GM18517 (cell line): ENCODE data around the gene ZNFX1.
"Not testable (repeated sequence)": the region's sequence is repeated elsewhere in the genome, so short reads cannot be mapped to it uniquely, and the experiment has no call there.

ENCODE experiments used
- ATAC-seq: cut with Tn5 transposase; IDR thresholded peaks from one replicate; pipeline ENCODE4 v1.9.1; 2021; ENCODE audit warnings: mild to moderate bottlenecking, moderate library complexity; ENCODE audit not compliant: unreplicated experiment

ZNFX1 gene

DNA sequence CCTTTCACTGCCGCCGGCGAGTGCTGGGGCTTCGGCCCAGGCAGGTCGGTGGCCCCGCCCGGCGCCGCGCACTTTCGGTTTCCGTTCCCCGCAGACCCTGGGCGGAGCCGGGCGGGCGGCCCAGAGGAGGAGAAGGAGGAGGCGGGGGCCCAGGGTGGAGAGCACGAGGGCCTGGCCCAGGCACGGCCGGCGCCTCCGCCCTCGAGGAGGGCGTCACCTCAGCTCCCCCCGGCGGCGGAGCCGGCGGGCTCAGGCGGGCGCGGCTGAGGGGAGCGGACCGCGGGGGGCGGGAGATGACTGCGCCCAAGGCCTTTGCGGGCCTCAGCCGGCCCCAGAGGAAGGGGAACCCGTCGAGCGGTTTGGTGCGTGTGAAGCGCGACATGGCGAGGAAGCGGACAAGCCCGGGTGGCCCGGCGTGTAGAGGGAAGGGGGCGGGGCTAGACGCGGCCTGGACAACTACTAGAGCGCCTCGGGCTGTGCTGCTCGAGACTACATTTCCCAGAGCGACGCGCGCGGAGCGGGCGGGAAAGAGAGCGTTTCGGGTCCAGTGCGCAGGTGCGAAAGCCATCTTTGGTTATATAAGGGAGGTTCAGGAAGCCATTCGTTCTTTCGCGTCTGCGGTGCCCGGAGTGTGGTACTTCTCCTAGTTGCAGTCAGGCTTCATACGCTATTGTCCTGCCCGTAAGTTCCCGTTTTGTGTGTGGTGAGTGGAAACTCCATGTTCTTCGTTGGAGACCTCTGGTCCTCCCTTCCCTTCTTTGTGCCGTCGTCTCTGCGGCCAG lies at the start of gene ZNFX1:
Gene ZNFX1 (minus strand): TSS at position 22 of the 782 bp plus-strand sequence. CDS start 2,218 bp downstream, outside the sequence.
- peak; percentile 85 for ATAC-seq

DNA sequence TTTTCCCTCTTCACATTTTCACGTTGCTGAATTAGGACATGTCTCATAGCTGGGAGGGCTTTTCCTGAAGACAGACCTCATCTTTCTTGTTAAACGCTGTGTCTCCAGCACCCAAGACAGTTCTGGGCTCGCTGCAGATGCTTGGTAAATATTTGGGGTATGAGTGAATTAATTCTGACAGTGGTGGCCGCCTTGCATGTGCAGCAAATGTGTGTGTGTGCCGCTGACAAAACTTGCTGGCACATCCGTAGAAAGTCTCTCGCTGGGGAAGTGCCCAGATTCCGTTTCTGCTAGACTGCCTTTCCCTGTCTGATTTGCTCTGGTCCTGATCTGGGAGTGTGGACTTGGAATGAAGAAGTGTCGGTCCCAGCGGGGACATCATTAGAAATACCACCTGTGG lies 48.2 kb upstream of the ZNFX1 start:
- no peak for ATAC-seq

DNA sequence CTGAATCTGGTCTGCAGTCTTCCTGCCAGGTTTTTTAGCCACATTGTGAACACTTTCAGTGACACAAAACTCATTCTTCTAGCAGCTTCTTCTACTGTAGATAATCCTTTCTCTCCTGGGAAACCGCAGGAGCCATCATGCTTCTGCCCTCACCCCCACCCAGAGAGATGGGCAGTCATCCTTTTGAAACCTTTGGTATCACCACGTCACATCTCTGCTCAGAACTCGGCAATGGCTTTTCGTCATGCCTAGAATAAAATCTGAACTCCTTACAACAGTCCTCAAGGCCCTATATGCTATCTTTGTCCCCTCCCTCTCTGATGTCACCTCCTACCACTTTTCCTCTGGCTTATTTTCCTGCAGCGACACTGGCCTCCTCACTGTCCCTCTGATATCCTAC lies 46.4 kb upstream of the ZNFX1 start:
- no peak for ATAC-seq

DNA sequence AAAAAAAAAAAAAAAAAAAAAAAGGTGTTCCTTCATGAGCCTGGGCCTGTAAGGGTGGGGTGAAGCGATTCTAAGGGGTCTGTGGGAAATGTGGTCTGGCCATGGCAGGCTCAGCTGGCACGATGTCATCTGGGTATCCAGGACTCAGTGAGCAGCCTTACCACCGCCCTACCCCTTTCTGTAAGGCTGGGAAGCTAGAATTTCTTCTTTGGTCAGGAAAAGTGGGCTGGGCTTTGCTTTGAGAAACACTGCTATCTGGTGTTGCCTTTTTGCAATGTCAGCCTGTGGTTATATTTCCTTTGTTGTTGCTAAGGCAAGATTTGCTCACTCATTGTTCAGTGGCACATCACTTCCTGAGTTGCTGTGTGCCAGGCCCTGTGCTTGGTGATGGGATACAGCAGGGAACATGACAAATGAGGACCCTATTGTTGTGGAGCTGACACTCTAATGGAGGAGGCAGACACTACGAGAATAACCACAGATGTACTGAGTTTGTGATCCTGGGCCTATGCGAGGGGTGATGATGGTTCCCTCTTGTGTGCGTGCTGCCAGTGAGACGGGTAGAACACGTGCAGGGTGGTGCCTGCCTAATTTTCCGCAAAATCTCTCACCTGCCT lies 45.9 kb upstream of the ZNFX1 start:
- ATAC-seq = no peak

DNA sequence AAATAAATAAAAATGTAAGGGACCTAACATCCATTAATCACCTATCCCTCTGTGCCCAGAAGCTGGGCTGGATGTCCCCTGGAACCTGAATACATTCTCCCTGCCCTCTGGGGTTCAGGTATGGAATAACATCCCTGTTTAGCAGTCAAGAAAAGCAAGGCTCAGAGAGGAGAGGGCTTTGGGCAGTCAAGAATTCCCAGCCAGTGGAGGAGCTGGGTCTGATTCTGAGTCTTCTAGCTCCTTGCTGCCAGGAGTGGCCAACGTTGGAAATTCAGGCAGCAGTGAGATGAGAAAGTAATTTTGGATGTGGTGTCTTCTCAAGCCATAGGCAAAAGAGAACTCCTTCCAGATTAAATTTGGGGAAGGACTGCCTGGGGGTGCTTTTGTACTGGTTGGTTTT lies 42.6 kb upstream of the ZNFX1 start:
- ATAC-seq = no peak

DNA sequence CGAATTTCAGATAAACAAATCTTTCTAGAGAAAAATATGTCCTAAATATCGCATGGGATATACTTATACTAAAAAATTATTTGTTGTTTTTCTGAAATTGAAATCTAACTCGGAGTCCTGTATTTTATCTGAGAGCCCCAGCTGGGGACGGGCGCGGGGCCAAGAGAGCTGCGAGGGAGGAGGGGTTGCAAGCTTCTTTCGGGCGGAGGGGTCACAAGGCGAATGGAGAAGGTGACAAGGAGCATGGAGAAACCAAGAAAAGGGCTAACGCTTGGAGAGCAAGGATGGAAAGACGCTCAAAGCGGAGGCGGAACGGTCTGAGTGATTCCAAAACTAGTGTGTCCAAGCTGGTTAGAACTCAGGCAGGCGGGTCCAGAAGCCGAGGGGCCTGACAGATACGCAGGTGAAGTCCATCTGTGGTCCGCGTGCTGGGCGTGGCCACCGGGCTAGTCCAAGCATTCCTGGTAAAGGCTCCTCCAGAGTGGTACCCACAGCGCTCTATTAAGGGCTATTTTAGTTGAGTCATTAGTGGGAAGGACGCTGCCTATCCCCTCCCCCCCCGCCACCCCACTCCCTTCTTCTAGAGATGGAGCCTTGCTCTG lies 41.5 kb upstream of the ZNFX1 start:
- no peak for ATAC-seq

DNA sequence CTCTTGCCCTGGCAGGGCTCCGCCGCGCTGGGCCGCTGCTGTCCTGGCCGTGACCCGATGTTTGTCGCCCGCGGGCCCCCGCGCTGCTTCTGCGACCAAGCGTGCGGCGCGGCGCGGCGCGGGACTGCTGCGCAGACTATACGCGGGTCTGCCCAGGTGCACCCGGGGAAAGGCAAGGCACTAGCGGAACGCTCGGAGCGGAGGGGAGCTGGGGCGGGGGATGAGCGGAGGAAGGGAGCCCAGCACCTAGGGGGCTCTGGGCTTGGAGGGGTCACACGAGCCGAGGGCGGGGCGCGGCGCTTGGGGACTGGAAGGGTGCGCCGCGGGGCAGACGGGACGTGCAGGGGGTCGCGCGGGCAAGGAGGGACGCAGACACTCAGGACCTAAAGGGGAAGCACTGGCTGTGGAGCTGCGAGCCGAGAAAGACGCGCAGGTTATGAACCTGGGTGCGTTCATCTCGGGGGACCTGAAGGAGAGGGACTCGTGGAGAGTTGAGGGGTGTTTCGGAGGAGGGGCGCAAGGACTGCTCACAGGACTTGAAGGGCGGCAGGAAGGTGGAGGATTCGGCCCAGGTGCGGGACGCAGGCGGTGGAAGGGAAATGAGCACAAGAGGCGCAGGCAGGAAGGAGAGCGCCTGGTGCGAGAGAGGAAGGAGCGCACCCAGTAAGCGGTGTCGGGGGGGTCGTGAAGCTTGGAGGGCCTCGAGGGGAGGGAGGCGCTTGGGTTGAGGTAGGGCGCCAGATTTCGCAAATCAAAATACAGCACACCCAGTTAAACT lies 40.8 kb upstream of the ZNFX1 start:
- no peak for ATAC-seq

DNA sequence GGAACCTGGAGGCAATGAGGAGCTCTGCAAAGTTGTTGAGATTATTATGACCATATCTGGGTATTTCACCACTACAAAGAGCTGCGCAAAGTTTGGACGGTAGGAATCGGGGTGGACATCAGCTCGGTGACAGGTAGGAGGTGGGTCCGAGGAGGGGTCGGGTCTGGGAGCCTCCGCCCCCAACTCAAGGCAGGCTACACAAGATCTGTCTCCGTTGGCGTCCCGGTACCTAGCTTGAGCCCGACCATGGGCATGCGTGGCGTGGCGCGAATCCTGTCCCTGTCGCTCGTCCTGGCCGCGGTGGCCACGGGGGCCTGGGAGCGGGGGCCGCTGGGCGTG lies 40.2 kb upstream of the ZNFX1 start:
- no peak for ATAC-seq

DNA sequence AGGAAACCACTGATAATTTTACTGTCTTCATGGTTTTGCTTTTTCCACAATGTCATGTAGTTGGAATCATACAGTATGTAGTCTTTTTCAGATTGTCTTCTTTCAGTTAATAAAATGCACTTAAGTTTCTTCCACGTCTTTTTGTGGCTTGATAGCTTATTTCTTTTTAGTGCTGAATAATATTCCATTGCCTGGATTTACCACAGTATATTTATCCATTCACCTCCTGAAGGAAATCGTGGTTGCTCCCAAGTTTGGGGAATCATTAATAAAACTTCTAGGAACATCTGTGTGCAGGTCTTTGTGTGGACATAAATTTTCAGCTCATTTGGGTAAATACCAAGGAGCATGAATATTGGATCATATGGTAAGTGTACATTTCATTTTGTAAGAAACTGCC lies 38.8 kb upstream of the ZNFX1 start:
- ATAC-seq = no peak

DNA sequence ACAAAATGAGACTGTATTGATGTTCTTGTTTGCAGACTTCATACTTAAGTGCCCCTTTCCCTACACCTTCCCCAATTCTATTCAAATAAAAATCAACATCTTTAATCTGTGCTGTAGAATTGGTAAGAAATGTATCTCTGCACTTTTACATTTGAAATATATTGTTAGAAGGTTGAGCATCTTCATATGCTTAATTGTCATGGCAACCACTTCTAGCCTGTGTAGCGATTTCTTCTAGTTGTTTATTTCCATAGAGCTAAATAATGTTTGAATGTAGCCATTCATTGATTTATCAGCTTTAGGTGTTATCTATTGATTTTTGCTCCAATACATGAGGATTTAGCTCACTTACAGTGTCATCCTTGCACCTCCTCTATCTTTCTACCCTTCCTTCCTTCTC lies 37.7 kb upstream of the ZNFX1 start:
- no peak for ATAC-seq

DNA sequence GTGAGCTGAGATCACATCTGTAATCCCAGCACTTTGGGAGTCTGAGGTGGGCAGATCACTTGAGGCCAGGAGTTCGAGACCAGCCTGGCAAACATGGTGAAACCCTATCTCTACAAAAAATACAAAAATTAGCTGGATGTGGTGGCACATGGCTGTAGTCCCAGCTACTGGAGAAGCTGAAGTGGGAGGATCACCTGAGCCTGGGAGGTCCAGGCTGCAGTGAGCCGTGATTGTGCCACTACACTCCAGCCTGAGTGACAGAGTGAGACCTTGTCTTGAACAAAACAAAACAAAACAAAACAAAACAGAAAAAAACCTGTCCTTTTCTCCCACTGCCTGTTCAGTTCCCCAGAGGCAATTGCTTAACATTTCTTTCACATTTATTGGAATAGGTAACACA lies 36.2 kb upstream of the ZNFX1 start:
- not testable (repeated sequence) for ATAC-seq

DNA sequence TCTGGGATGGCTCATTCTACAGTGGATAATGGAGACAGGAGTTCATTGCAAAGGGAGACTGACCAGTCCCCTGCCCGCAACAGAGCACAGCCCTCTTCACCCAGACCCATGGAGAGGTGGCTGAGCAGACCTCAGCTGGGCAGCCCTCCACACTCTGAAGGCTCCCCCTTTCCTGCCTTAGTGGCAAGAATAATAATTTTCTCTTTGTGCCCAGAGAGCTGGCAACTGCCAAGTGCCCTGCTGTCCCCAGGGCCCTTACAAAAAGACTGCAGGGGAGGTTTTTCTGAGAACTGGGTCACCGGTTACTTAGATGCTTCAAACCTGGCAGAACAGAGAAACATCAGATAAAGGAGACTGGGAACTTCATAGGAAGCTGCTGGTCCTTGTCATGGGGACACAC lies 35.4 kb upstream of the ZNFX1 start:
- no peak for ATAC-seq

DNA sequence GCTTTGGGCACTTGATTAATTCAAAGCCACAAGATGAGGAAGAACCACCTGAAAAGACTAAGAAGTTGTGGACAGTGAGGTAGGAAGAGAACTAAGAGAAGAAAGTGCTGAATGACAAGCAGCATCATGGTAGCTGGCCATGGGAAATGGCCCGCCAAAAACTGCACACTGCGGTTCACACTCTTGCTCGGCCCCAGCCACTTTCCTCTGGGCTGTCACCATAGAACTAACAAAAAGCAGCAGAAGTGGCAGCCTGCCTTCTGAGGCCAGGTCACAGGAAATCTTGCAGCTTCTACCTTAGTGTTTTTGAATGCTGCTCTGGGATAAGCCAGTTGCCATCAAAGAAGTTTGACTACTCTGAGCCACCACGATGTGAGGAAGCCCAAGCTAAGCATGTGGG lies 34.8 kb upstream of the ZNFX1 start:
- no peak for ATAC-seq

DNA sequence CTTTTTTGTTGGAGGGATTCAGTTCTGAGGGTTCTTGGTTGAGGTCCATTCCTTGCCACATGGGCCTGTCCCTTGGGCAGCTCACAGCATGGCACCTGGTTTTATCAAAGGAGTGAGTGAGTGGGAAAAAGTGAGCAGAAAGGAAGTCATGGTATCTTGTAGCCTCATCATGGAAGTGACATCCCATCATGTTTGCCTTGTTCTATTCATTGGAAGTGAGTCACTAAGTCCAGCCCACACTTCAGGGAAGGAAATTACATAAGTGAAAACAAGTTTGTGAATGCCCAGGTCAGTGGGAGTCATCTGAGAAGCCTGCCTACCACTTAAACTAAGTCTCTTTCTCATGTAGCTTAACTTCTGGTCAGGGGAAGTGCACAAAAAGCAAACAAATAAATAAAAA lies 32.8 kb upstream of the ZNFX1 start:
- ATAC-seq = no peak

DNA sequence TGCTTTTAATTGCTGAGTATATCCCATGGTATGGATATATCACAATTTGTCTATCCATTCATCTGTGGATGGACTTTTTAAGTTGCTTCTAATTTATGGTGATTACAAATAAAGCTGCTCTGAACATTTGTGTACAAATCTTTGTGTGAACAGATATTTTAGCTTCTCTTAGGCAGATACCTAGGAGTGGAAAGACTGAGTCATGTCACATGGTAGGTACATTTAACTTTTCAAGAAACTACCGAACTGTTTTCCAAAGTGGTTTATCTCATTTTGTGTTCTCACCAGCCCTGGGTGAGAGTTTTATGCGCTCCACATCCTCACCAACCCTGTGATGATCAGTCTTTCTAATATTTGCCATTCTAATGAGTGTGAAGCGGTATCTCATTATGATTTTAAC lies 31.0 kb upstream of the ZNFX1 start:
- ATAC-seq = no peak

DNA sequence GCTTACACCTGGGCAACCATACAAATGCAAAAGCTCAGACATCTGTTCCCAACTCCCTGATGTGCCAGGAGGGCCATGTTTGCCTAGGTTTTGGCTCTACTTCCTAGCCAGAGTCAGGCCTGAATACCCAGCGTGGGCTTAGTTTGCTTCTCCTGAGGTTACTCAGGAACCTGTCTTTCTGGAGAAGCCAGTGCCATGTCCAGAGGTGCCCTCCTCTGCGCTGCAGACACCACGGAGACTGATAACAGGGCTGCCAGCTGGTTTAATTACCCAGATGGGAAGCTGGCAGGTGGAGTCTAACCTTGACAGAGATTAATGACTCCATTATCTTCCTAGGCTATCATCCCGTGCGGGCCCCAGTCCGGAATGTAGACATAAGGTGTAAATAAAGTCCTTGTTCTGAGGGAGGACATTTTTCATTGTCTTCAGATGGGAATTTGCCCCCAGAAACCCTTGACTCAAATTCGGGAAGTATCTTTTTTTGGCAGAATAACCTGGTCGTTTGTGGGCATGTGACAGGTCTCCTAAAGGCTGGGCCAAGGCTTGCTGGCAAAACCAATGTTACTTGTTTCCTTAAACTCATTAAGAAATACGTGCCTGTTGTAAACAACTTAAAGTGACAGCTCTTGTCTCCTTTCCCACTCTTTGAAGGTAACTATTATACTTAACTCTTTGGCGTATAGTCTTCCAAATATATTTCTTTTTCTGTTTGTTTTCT lies 29.2 kb upstream of the ZNFX1 start:
- ATAC-seq = no peak

DNA sequence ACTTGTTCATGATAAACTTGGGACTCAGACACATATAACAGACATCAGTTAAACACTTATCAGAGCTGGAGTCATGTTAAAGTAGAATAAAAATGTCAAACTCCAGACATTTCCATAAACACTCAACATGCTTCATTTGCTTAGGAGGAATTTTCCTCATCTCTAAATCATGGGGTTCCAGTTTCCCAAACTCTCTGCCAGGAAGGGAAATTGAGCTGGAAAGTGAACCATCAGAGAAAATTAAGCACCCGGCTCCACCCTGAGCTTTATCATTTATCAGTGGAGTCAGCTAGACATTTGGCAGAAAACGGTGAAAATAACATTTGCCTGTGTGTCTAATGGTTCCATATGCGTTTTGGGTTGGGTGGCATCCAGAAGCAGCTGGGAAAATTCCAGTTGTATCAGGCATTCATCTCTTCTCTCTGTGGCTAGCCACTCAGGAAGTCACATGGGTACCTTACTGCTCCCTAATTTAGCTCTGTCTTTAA lies 25.3 kb upstream of the ZNFX1 start:
- no peak for ATAC-seq

DNA sequence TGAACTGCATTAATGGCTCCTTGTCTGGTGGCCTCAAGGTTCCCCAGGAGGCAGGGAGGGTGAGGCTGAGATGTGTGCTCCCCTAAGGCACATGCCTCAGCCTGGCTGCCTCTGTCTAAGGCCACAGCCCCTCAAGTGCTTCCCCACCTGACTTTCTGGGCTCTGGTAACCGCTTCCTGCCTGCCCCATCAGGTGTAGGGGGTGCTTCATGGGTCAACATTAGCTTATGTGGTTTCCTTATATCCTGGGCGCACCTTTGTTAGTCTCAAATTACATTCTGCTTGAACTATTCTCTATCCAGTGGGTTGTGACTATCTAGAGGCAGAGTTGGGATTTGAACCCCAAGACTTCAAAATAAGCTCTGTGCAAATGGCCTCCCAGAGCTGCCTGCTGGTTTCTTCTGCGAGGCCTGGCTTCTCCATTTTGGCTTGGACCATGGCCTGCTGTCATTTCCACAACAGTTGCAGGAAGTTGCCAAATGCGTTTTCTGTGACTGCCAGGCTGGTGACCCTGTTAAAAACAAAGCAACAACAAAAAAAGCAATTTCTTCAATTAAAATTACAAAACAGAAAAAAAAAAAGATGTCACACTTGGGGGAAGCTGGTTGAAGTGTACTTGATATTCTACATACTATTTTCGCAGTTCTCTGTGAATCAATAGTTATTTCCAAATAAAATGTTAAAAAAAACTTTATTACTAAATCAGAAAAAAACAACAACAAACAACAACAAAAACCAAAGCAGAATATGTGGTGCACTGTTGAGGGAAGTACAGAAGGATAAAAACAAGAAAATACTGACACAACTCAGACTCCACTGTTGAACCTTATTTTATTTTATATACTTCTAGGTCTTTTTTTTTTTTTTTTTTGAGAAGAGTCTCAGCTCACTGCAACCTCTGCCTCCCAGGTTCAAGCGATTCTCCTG lies 20.0 kb upstream of the ZNFX1 start:
- no peak for ATAC-seq

DNA sequence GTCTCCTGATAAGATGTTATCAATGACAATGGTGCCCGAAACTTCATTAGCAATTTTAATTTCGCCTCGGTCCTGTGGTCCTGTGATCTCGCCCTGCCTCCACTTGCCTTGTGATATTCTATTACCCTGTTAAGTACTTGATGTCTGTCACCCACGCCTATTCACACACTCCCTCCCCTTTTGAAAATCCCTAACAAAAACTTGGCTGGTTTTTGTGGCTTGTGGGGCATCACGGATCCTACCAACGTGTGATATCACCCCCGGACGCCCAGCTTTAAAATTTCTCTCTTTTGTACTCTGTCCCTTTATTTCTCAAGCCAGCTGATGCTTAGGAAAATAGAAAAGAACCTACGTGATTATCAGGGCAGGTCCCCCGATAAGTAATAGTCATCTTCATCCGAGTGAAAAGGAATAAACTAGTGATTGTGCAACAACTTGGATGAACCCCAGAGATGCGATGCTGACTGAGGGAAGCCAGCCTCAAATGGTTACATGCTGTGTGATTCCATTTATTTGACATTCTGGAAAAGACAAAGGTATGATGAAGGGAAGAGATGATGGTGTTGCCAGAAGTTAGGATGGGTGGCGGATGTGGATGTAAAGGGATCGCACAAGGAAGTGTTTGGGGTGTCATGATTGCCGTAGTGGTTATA lies 16.3 kb upstream of the ZNFX1 start:
- ATAC-seq = not testable (repeated sequence)
